GM12878 (cell line): Measurements from ENCODE around the gene ARID3A. TPM values are rescaled to one million over a fixed set of nuclear protein-coding genes. Genes with fewer than 3 reads are reported as not detected.

ENCODE experiments used
- ATAC-seq: fragments of 200-7000 bp; cut with Tn5 transposase; 3 replicates; pipeline ENCODE4 v1.9.1; 2020; ENCODE audit warnings: mild to moderate bottlenecking, moderate library complexity
- BruUV-seq: library from RNA; stranded (reverse); fragments of 400-500 nt; replicated peaks from 2 replicates; lab custom pipeline; 2021; lab: Mats Ljungman, UMichigan
- CTCF ChIA-PET: fragments of 300-600 bp; sonication (Branson Sonifier 250); formaldehyde crosslinking; extraction: SDS; loops from one replicate; lab custom pipeline; 2021; ENCODE audit warnings: inconsistent platforms; lab: Yijun Ruan, JAX
- POLR2A ChIA-PET: fragments of 350-600 bp; formaldehyde crosslinking; extraction: SDS; loops from one replicate; lab custom pipeline; 2021; ENCODE audit warnings: inconsistent platforms; lab: Charles Lee
- RAD21 ChIA-PET: fragments of 300-600 bp; sonication (Branson Sonifier 250); formaldehyde crosslinking; loops from one replicate; lab custom pipeline; 2023; ENCODE audit warnings: antibody characterized with exemption; ENCODE audit not compliant: unreplicated experiment; lab: Charles Lee
- SMC1A ChIA-PET: fragments of 300-600 bp; sonication (Branson Sonifier 250); formaldehyde crosslinking; loops from one replicate; lab custom pipeline; 2023; ENCODE audit not compliant: unreplicated experiment, uncharacterized antibody; lab: Charles Lee
- DNase-seq: peaks from one replicate; pipeline ENCODE4 v3.0.0-alpha.2; 2011; ENCODE audit warnings: low read depth, low spot score
- FAIRE-seq: peaks from 3 replicates; lab custom pipeline; 2011; peaks lifted over from hg19 to GRCh38; lab: Jason Lieb, UNC
- H2AFZ ChIP-seq: 2 replicates; pipeline ENCODE4 v1.6.0; 2011; ENCODE audit warnings: low read depth, low read length, control low read depth; ENCODE audit not compliant: control insufficient read depth
- H3K27ac ChIP-seq: 2 replicates; pipeline ENCODE4 v1.5.1; 2011; ENCODE audit warnings: control low read depth; ENCODE audit not compliant: control insufficient read depth, insufficient read depth
- H3K27me3 ChIP-seq, 2 experiments: replicated peaks in 1 of 2; 2 replicates each; pipeline versions ENCODE4 v1.6.0 to v1.6.1; 2011; ENCODE audit warnings: low read length in 1 of 2; ENCODE audit not compliant: control insufficient read depth in 2 of 2, insufficient read depth in 2 of 2
- H3K36me3 ChIP-seq, 2 experiments: 2 replicates each; pipeline ENCODE4 v1.5.1; 2011; ENCODE audit warnings: low read length in 1 of 2; ENCODE audit not compliant: control insufficient read depth in 2 of 2, insufficient read depth in 2 of 2
- H3K4me1 ChIP-seq: 2 replicates; pipeline ENCODE4 v1.6.1; 2011; ENCODE audit warnings: mild to moderate bottlenecking, low read length, moderate library complexity, mixed read lengths; ENCODE audit not compliant: control insufficient read depth, insufficient read depth
- H3K4me2 ChIP-seq: 2 replicates; pipeline ENCODE4 v1.6.0; 2011; ENCODE audit warnings: control low read depth; ENCODE audit not compliant: control insufficient read depth, insufficient read depth
- H3K4me3 ChIP-seq: fragments of 200-600 bp; sonication (generic); 2 replicates; pipeline ENCODE4 v1.5.1; 2016
- H3K79me2 ChIP-seq: 2 replicates; pipeline ENCODE4 v1.6.0; 2011; ENCODE audit warnings: low read length; ENCODE audit not compliant: control insufficient read depth, insufficient read depth
- H3K9ac ChIP-seq: 2 replicates; pipeline ENCODE4 v1.8.0; 2011; ENCODE audit warnings: low read length, control low read depth, mixed read lengths; ENCODE audit not compliant: control insufficient read depth, insufficient read depth
- H3K9me3 ChIP-seq: replicated peaks from 3 replicates; pipeline ENCODE4 v1.5.1; 2011; ENCODE audit warnings: mild to moderate bottlenecking, low read length; ENCODE audit not compliant: control insufficient read depth, insufficient read depth
- H4K20me1 ChIP-seq: 2 replicates; pipeline ENCODE4 v1.6.0; 2011; ENCODE audit not compliant: control insufficient read depth, insufficient read depth
- BACH1 ChIP-seq: fragments of 450-650 bp; IDR thresholded peaks from 2 replicates; pipeline ENCODE4 v1.6.1; 2017; ENCODE audit warnings: mild to moderate bottlenecking, borderline replicate concordance
- BCL11A ChIP-seq: IDR thresholded peaks from 2 replicates; pipeline ENCODE4 v1.6.1; 2011; ENCODE audit warnings: low read depth, low read length
- BHLHE40 ChIP-seq, 2 experiments: fragments of 450-650 bp in 1 of 2; IDR thresholded peaks; 2 replicates each; pipeline ENCODE4 v1.6.1; 2011 to 2017; ENCODE audit warnings: low read depth in 2 of 2, borderline replicate concordance in 1 of 2, improper control_type of control experiment in 1 of 2, low read length in 1 of 2, mild to moderate bottlenecking in 1 of 2
- EED ChIP-seq: sonication (generic); IDR thresholded peaks from 2 replicates; pipeline ENCODE4 v1.6.1; 2016; ENCODE audit warnings: antibody characterized with exemption, low read depth
- FOS ChIP-seq: IDR thresholded peaks from 3 replicates; pipeline ENCODE4 v1.6.1; 2011; ENCODE audit warnings: borderline replicate concordance; ENCODE audit not compliant: insufficient read length; ENCODE audit errors: extremely low read depth
- JUNB ChIP-seq: IDR thresholded peaks from 2 replicates; pipeline ENCODE4 v1.6.1; 2016; ENCODE audit warnings: antibody characterized with exemption, mild to moderate bottlenecking
- MYC ChIP-seq: IDR thresholded peaks from 2 replicates; pipeline ENCODE4 v1.6.1; 2011; ENCODE audit warnings: mild to moderate bottlenecking, low read length, moderate library complexity, inconsistent platforms; ENCODE audit not compliant: insufficient read depth, insufficient replicate concordance, insufficient read length, severe bottlenecking
- NKRF ChIP-seq: fragments of 450-650 bp; conservative IDR thresholded peaks from 2 replicates; pipeline ENCODE4 v1.6.1; 2017; ENCODE audit warnings: mild to moderate bottlenecking, moderate library complexity
- NR2F1 ChIP-seq: fragments of 450-650 bp; conservative IDR thresholded peaks from 2 replicates; pipeline ENCODE4 v1.6.1; 2017; ENCODE audit warnings: mild to moderate bottlenecking
- PRDM15 ChIP-seq: fragments of 450-650 bp; formaldehyde crosslinking; IDR thresholded peaks from 2 replicates; pipeline ENCODE4 v1.4.0; 2020; ENCODE audit warnings: mild to moderate bottlenecking, moderate library complexity
- RB1 ChIP-seq: fragments of 450-650 bp; formaldehyde crosslinking; IDR thresholded peaks from 2 replicates; pipeline ENCODE4 v1.6.1; 2017; ENCODE audit warnings: mild to moderate bottlenecking, borderline replicate concordance
- RBBP5 ChIP-seq: fragments of 200-600 bp; sonication (generic); conservative IDR thresholded peaks from 2 replicates; pipeline ENCODE4 v1.6.1; 2016
- SIX5 ChIP-seq: IDR thresholded peaks from 2 replicates; pipeline ENCODE4 v1.6.1; 2011; ENCODE audit warnings: mild to moderate bottlenecking, low read depth, low read length, moderate library complexity; ENCODE audit not compliant: severe bottlenecking
- SP1 ChIP-seq: IDR thresholded peaks from one replicate; pipeline ENCODE4 v1.6.1; 2011; ENCODE audit warnings: low read depth, low read length
- SREBF2 ChIP-seq: IDR thresholded peaks from 2 replicates; pipeline ENCODE4 v1.6.1; 2012; ENCODE audit warnings: mild to moderate bottlenecking, low read length
- TCF3 ChIP-seq: IDR thresholded peaks from 2 replicates; pipeline ENCODE4 v1.6.1; 2012; ENCODE audit warnings: low read depth, mild to moderate bottlenecking, low read length, borderline replicate concordance; ENCODE audit not compliant: insufficient read depth
- ZBTB4 ChIP-seq: fragments of 450-650 bp; formaldehyde crosslinking; IDR thresholded peaks from 2 replicates; pipeline ENCODE4 v1.4.0; 2022; ENCODE audit warnings: mild to moderate bottlenecking, moderate library complexity
- ZNF217 ChIP-seq: fragments of 450-650 bp; IDR thresholded peaks from 2 replicates; pipeline ENCODE4 v1.6.1; 2017; ENCODE audit warnings: antibody characterized with exemption, mild to moderate bottlenecking
- WGBS: methylation state at CpG from one replicate; pipeline ENCODE4 v1.1.6; 2016; ENCODE audit warnings: low lambda C conversion rate; ENCODE audit not compliant: insufficient replicate concordance, insufficient coverage; ENCODE audit errors: missing lambda C conversion rate; 5-methylcytosine and 5-hydroxymethylcytosine counted together
- in situ Hi-C: fragments of 300-500 bp; cut with MboI; formaldehyde crosslinking; loops from 9 replicates; pipeline ENCODE4 v1.14.3; 2018; ENCODE audit warnings: mixed read lengths
- intact Hi-C: fragments of 100-400 bp; cut with micrococcal nuclease; formaldehyde crosslinking; loops from one replicate; pipeline ENCODE4 v1.14.2; 2022; ENCODE audit not compliant: unreplicated experiment
- polyA plus RNA-seq, 11 experiments: library from polyadenylated mRNA; depleted of rRNA in 4 of 11; unstranded in 6 of 11; stranded (reverse) in 5 of 11; fragments of >200 nt; fragmentation: Nextera tagmentation in 4 of 11; fragmentation: Illumina TruSeq in 1 of 11; extraction: Ambion mirVana in 4 of 11; extraction: Trizol in 1 of 11; gene quantifications; 1 replicate in 1 of 11; 2 replicates in 10 of 11; pipeline versions ENCODE4 v1.2.1 to v1.2.3, GENCODE V29; 2011 to 2016; ENCODE audit warnings: inconsistent platforms in 2 of 11, missing spikeins in 2 of 11, low read depth in 1 of 11
- total RNA-seq, 4 experiments: library from RNA; depleted of rRNA in 3 of 4; stranded (reverse); fragments of >200 nt in 3 of 4; fragmentation: Illumina TruSeq in 1 of 4; extraction: Trizol in 1 of 4; gene quantifications; 2 replicates each; pipeline versions ENCODE4 v1.2.1 to v1.2.3, GENCODE V29; 2013 to 2021

ARID3A gene
- total and polyA plus RNA-seq, 10 of the 15 experiments (the other 5 are each of a cell fraction or from before 2014, with no cell fraction given) = 0.76 to 70.0 (median 16.7) TPM

GRCh38 chr19:926323-926588, 421 bp downstream of the ARID3A start:
- peaks cover 48% of the 10 kb centered on the region for H3K79me2 ChIP-seq
- CTCF ChIA-PET = no interaction called here
- intact Hi-C loops = loop anchor here (10.0 kb wide), 1 partner anchor 319 kb away; the partner anchor contains the start of genes ATP5F1D and MIDN
- TF ChIP-seq RB1 (no peak), BHLHE40 (IDR thresholded peaks at IDR 0.05; ENCODE audit: borderline replicate concordance in 1 of 2, low read depth in 2 of 2, low read length in 1 of 2) (no peak), EED (no peak), BCL11A (no peak), BACH1 (no peak), MYC (no peak), PRDM15 (CRISPR knock-in tag) (no peak), SIX5 (no peak), ZBTB4 (CRISPR knock-in tag) (no peak), SREBF2 (no peak), JUNB (no peak), SP1 (no peak), FOS (no peak), NKRF (0 out of 2 replicates have a peak, but pooled peaks have one; percentile 9), TCF3 (no peak), ZNF217 (0 out of 2 replicates have a peak, but pooled peaks have one; percentile 42), NR2F1 (no peak), RBBP5 (no peak)

More at GRCh38 chr19:926323-926588, 421 bp downstream of the ARID3A start:
- ChIA-PET POLR2A (no interaction called here), SMC1A (no interaction called here), RAD21 (no interaction called here)
- peaks cover 13% of the 10 kb centered on the region for H3K4me1 ChIP-seq
- no peak overlapping the region for H2AFZ ChIP-seq
- under 1% methylated on average over 21 of the region's 21 CpGs for WGBS
- peak overlapping the region; percentile 96 for H3K27ac ChIP-seq
- in situ Hi-C loops = no loop called here
- peak overlapping the region; percentile 97 for H3K9ac ChIP-seq
- H3K4me2 ChIP-seq = no peak overlapping the region; the same call in 1 of the 2 replicates
- FAIRE-seq (no peak), DNase-seq (no peak), ATAC-seq (no peak)
- peaks cover 3 to 6% of the 10 kb centered on the region in 2 experiments; a peak in 3 of 4 replicates for H3K36me3 ChIP-seq
- no peaks in the 10 kb centered on the region for H4K20me1 ChIP-seq
- BruUV-seq = TSS peak; percentile 84
- no peaks in the 10 kb centered on the region for H3K27me3 ChIP-seq
- H3K4me3 ChIP-seq = peak overlapping the region; percentile 99
- no peaks in the 10 kb centered on the region for H3K9me3 ChIP-seq
